K562 (cell line): Measurements from ENCODE around the gene THYN1. TPM values are rescaled to one million over a fixed set of nuclear protein-coding genes. Genes with fewer than 3 reads are reported as not detected.

Experiments used
- NCOR1 ChIP-seq: fragments of 450-650 bp; IDR thresholded peaks from 2 replicates; pipeline ENCODE4 v1.6.1; 2016; ENCODE audit warnings: mild to moderate bottlenecking, moderate library complexity
- NEUROD1 ChIP-seq: fragments of 150-350 bp; IDR thresholded peaks from 2 replicates; pipeline ENCODE4 v1.6.1; 2014; ENCODE audit warnings: borderline replicate concordance, low read length, low read depth; ENCODE audit not compliant: partially characterized antibody
- PTTG1 ChIP-seq: fragments of 450-650 bp; IDR thresholded peaks from 2 replicates; pipeline ENCODE4 v1.6.1; 2016; ENCODE audit warnings: low read depth, mild to moderate bottlenecking, missing genetic modification characterization, missing compliant biosample characterization
- RBFOX2 ChIP-seq: fragments of 200-400 bp; formaldehyde crosslinking; IDR thresholded peaks from 2 replicates; pipeline ENCODE4 v1.6.1; 2017; ENCODE audit warnings: low read depth, mild to moderate bottlenecking, low read length, moderate library complexity
- RFX5 ChIP-seq: IDR thresholded peaks from 2 replicates; pipeline ENCODE4 v1.6.1; 2011; ENCODE audit warnings: low read depth, mild to moderate bottlenecking, improper control_type of control experiment, low read length
- YBX1 ChIP-seq: fragments of 450-650 bp; IDR thresholded peaks from 2 replicates; pipeline ENCODE4 v1.7.1; 2016; ENCODE audit warnings: mild to moderate bottlenecking
- ZBTB17 ChIP-seq: fragments of 450-650 bp; formaldehyde crosslinking; IDR thresholded peaks from 2 replicates; pipeline ENCODE4 v1.4.0; 2020; ENCODE audit warnings: mild to moderate bottlenecking
- ZFPM2 ChIP-seq: fragments of 250-450 bp; sonication (Bioruptor Pico); IDR thresholded peaks from 2 replicates; pipeline ENCODE4 v1.5.1; 2022; ENCODE audit warnings: mild to moderate bottlenecking
- polyA plus RNA-seq, 8 experiments: library from polyadenylated mRNA; depleted of rRNA in 4 of 8; stranded (reverse) in 5 of 8; unstranded in 3 of 8; fragments of >200 nt; fragmentation: Nextera tagmentation in 2 of 8; fragmentation: Illumina TruSeq in 1 of 8; extraction: Ambion mirVana in 2 of 8; extraction: Trizol in 1 of 8; gene quantifications; 2 replicates each; pipeline versions ENCODE4 v1.2.1 to v1.2.3, GENCODE V29; 2011 to 2014; ENCODE audit warnings: inconsistent platforms in 1 of 8, missing spikeins in 1 of 8
- total RNA-seq, 7 experiments: library from RNA; depleted of rRNA in 6 of 7; stranded (reverse); fragments of >200 nt in 6 of 7; fragmentation: Illumina TruSeq in 2 of 7; extraction: Trizol in 2 of 7; gene quantifications; 2 replicates each; pipeline versions ENCODE4 v1.2.1 to v1.2.3, GENCODE V29; 2011 to 2021; ENCODE audit warnings: low replicate concordance in 1 of 7
- TF ChIP-seq, protein P1 (sequence below): fragments of 450-650 bp; IDR thresholded peaks from 2 replicates; pipeline ENCODE4 v1.6.1; 2016; ENCODE audit warnings: mild to moderate bottlenecking
- TF ChIP-seq, protein P2 (sequence below): sonication (generic); formaldehyde crosslinking; IDR thresholded peaks from 2 replicates; pipeline ENCODE4 v1.8.1; 2023; ENCODE audit warnings: mild to moderate bottlenecking, missing genetic modification reagents, moderate library complexity

The THYN1 gene
- total and polyA plus RNA-seq, 9 of the 15 experiments (the other 6 are each of a cell fraction or from before 2014, with no cell fraction given) = 54.9 to 279 (median 104) TPM

DNA sequence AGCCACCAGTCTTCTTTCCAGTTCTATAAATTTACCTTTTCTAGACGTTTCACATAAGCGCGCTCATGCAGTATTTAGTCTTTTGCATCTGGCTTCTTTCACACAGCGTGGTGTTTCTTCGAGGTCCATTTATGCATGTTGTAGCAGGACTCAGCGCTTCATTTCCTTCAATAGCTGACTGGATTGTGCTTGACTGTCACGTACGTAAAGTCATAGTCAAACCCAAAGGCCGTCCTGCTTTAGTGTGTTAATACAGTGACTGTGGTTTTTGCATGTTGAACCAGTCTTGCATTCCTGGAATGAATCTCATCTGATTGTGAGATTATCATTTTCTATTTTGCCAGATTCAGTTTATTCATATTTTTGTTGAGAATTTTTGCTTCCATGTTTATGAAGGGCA lies 41.5 kb upstream of the THYN1 start (continued):
- TF ChIP-seq, protein P1, sequence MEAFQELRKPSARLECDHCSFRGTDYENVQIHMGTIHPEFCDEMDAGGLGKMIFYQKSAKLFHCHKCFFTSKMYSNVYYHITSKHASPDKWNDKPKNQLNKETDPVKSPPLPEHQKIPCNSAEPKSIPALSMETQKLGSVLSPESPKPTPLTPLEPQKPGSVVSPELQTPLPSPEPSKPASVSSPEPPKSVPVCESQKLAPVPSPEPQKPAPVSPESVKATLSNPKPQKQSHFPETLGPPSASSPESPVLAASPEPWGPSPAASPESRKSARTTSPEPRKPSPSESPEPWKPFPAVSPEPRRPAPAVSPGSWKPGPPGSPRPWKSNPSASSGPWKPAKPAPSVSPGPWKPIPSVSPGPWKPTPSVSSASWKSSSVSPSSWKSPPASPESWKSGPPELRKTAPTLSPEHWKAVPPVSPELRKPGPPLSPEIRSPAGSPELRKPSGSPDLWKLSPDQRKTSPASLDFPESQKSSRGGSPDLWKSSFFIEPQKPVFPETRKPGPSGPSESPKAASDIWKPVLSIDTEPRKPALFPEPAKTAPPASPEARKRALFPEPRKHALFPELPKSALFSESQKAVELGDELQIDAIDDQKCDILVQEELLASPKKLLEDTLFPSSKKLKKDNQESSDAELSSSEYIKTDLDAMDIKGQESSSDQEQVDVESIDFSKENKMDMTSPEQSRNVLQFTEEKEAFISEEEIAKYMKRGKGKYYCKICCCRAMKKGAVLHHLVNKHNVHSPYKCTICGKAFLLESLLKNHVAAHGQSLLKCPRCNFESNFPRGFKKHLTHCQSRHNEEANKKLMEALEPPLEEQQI = no peak
- TF ChIP-seq, protein P2, sequence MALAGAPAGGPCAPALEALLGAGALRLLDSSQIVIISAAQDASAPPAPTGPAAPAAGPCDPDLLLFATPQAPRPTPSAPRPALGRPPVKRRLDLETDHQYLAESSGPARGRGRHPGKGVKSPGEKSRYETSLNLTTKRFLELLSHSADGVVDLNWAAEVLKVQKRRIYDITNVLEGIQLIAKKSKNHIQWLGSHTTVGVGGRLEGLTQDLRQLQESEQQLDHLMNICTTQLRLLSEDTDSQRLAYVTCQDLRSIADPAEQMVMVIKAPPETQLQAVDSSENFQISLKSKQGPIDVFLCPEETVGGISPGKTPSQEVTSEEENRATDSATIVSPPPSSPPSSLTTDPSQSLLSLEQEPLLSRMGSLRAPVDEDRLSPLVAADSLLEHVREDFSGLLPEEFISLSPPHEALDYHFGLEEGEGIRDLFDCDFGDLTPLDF (CRISPR knock-in tag) = no peak
- TF ChIP-seq NEUROD1 = no peak
- TF ChIP-seq YBX1 = no peak
- TF ChIP-seq RFX5 = no peak
- TF ChIP-seq PTTG1 (tag) = no peak
- TF ChIP-seq NCOR1 = no peak
- no peak for TF ChIP-seq ZFPM2 (CRISPR knock-in tag)
- no peak for TF ChIP-seq RBFOX2
- TF ChIP-seq ZBTB17 (CRISPR knock-in tag) = no peak
